DND-41 (cell line): ENCODE data around the gene RAD23B.

Experiments
- CTCF ChIP-seq: IDR thresholded peaks from 2 replicates; pipeline ENCODE4 v1.5.1; 2012; ENCODE audit warnings: borderline replicate concordance, low read length, moderate library complexity, mild to moderate bottlenecking; ENCODE audit not compliant: poor library complexity, severe bottlenecking; ENCODE audit errors: extremely low read depth
- EZH2 ChIP-seq: IDR thresholded peaks from 3 replicates; pipeline ENCODE4 v1.6.1; 2012; ENCODE audit warnings: borderline replicate concordance, low read depth, mild to moderate bottlenecking, moderate library complexity, low read length, inconsistent platforms; ENCODE audit not compliant: severe bottlenecking

- no peak for TF ChIP-seq CTCF
- TF ChIP-seq EZH2: no peak
Observed at GRCh38 chr9:107307331-107307730, 24.3 kb downstream of the RAD23B start.
